OCI-LY3 (cell line): ENCODE results near the gene HMCN1.

Experiments used
- CTCF ChIP-seq: fragments of 200-600, 300-600 bp; sonication (generic); IDR thresholded peaks from 2 replicates; pipeline ENCODE4 v1.5.1; 2014; ENCODE audit warnings: antibody characterized with exemption, low read length, low read depth
- EZH2phosphoT487 ChIP-seq: fragments of 200-600 bp; shearing (Covaris generic); IDR thresholded peaks from 2 replicates; pipeline ENCODE4 v1.6.1; 2018; ENCODE audit warnings: antibody characterized with exemption, mixed run types, low read depth

- TF ChIP-seq CTCF (no peak), EZH2phosphoT487 (no peak)
Observed at GRCh38 chr1:185742403-185742802, 8.2 kb downstream of the HMCN1 start.
